ENCODE measurements around the gene PIP4K2A. TPM values are rescaled to one million over a fixed set of nuclear protein-coding genes. Genes with fewer than 3 reads are reported as not detected.

Gene PIP4K2A
- total RNA-seq, 1 experiment from 2014 or later: 20.2 TPM

DNA sequence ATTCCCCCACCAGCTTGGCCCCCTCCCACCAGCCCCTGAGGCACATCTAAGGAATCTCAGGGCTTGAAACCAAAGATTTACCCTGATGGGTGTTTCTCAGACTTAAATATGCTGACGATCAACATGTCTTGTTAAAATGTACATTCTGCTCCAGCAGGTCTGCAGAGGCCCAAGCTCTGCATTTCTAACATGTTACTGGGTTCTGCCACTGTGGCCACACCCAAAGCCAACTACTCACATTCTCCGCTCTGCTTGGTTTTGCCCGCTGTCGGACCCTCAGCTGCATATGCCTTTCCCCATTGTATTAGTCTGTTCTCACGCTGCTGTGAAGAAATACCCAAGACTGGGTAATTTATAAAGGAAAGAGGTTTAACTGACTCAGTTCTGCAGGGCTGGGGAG, 8.9 kb downstream of the PIP4K2A start:
- Histone ChIP-seq H3K79me2 (ENCODE audit: low read length) (peaks cover 100% of the 10 kb centered on the region), H3K27me3 (ENCODE audit: low read length) (no peaks in the 10 kb centered on the region), H3K4me1 (ENCODE audit: insufficient read depth, low read length) (no peaks in the 10 kb centered on the region), H2AFZ (ENCODE audit: low read length) (no peak overlapping the region), H3K9me3 (ENCODE audit: low read length) (no peaks in the 10 kb centered on the region), H4K20me1 (ENCODE audit: low read length) (0 out of 2 replicates have a peak, but pooled peaks cover 3% of the 10 kb centered on the region), H3K4me3 (ENCODE audit: low read length) (no peak overlapping the region), H3K36me3 (ENCODE audit: low read depth, low read length) (no peaks in the 10 kb centered on the region), H3F3A (ENCODE audit: low read length, unreplicated experiment) (no peaks in the 10 kb centered on the region), H3K27ac (ENCODE audit: low read length) (no peak overlapping the region), H3K9ac (ENCODE audit: low read length) (no peak overlapping the region), H3K9me2 (replicated peaks; ENCODE audit: low read length) (no peaks in the 10 kb centered on the region), H3K4me2 (ENCODE audit: low read length) (no peak overlapping the region)
- TF ChIP-seq EZH2phosphoT487 (IDR thresholded peaks at IDR 0.05; ENCODE audit: borderline replicate concordance, low read length) (no peak), EZH2 (IDR thresholded peaks at IDR 0.05; ENCODE audit: low read length, unreplicated experiment) (no peak)
- TF ChIP-seq, protein P1, sequence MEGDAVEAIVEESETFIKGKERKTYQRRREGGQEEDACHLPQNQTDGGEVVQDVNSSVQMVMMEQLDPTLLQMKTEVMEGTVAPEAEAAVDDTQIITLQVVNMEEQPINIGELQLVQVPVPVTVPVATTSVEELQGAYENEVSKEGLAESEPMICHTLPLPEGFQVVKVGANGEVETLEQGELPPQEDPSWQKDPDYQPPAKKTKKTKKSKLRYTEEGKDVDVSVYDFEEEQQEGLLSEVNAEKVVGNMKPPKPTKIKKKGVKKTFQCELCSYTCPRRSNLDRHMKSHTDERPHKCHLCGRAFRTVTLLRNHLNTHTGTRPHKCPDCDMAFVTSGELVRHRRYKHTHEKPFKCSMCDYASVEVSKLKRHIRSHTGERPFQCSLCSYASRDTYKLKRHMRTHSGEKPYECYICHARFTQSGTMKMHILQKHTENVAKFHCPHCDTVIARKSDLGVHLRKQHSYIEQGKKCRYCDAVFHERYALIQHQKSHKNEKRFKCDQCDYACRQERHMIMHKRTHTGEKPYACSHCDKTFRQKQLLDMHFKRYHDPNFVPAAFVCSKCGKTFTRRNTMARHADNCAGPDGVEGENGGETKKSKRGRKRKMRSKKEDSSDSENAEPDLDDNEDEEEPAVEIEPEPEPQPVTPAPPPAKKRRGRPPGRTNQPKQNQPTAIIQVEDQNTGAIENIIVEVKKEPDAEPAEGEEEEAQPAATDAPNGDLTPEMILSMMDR (conservative IDR thresholded peaks at IDR 0.05; ENCODE audit: low read depth, low read length): no peak
- CTCF ChIA-PET: no interaction called here
- POLR2A ChIA-PET (ENCODE audit: unreplicated experiment): no interaction called here
- ATAC-seq: no peak
- no peak for DNase-seq
- intact Hi-C loops (cut with micrococcal nuclease): no loop called here
- BruUV-seq (replicated peaks): no TSS peak

- no TSS peak for BruUV-seq (replicated peaks)
- intact Hi-C loops (cut with micrococcal nuclease): no loop called here
- Histone ChIP-seq H3K27ac (ENCODE audit: low read length) (no peak overlapping the region), H3K9me3 (ENCODE audit: low read length) (no peaks in the 10 kb centered on the region), H3K4me3 (ENCODE audit: low read length) (no peak overlapping the region), H3K27me3 (ENCODE audit: low read length) (no peaks in the 10 kb centered on the region), H3K9ac (ENCODE audit: low read length) (no peak overlapping the region), H3K4me1 (ENCODE audit: insufficient read depth, low read length) (no peaks in the 10 kb centered on the region), H3K4me2 (ENCODE audit: low read length) (no peak overlapping the region), H3F3A (ENCODE audit: low read length, unreplicated experiment) (no peaks in the 10 kb centered on the region), H3K79me2 (ENCODE audit: low read length) (peaks cover 100% of the 10 kb centered on the region), H3K36me3 (ENCODE audit: low read depth, low read length) (no peaks in the 10 kb centered on the region), H2AFZ (ENCODE audit: low read length) (no peak overlapping the region), H3K9me2 (replicated peaks; ENCODE audit: low read length) (no peaks in the 10 kb centered on the region), H4K20me1 (ENCODE audit: low read length) (0 out of 2 replicates have a peak, but pooled peaks cover 3% of the 10 kb centered on the region)
- ChIA-PET POLR2A (ENCODE audit: unreplicated experiment) (no interaction called here), CTCF (no interaction called here)
- no peak for TF ChIP-seq EZH2phosphoT487 (IDR thresholded peaks at IDR 0.05; ENCODE audit: borderline replicate concordance, low read length)
- TF ChIP-seq, protein P1 (conservative IDR thresholded peaks at IDR 0.05; ENCODE audit: low read depth, low read length): no peak
- ATAC-seq: no peak
- no peak for DNase-seq
Measured at GRCh38 chr10:22704942-22705341, 9.4 kb downstream of the PIP4K2A start.

- H3K4me3 ChIP-seq (ENCODE audit: low read length): no peak overlapping the region
- H3K9me3 ChIP-seq (ENCODE audit: low read length): no peaks in the 10 kb centered on the region
- intact Hi-C loops (cut with micrococcal nuclease): no loop called here
- no TSS peak for BruUV-seq (replicated peaks)
- no peaks in the 10 kb centered on the region for H3F3A ChIP-seq (ENCODE audit: low read length, unreplicated experiment)
- DNase-seq (no peak), ATAC-seq (no peak)
- no peak overlapping the region for H3K4me2 ChIP-seq (ENCODE audit: low read length)
- no peaks in the 10 kb centered on the region for H3K4me1 ChIP-seq (ENCODE audit: insufficient read depth, low read length)
- peaks cover 100% of the 10 kb centered on the region for H3K79me2 ChIP-seq (ENCODE audit: low read length)
- H2AFZ ChIP-seq (ENCODE audit: low read length): no peak overlapping the region
- H3K9me2 ChIP-seq (replicated peaks; ENCODE audit: low read length): no peaks in the 10 kb centered on the region
- H4K20me1 ChIP-seq (ENCODE audit: low read length): 0 out of 2 replicates have a peak, but pooled peaks cover 3% of the 10 kb centered on the region
- H3K27ac ChIP-seq (ENCODE audit: low read length): no peak overlapping the region
- H3K27me3 ChIP-seq (ENCODE audit: low read length): no peaks in the 10 kb centered on the region
- TF ChIP-seq, protein P1 (conservative IDR thresholded peaks at IDR 0.05; ENCODE audit: low read depth, low read length): no peak
- TF ChIP-seq EZH2phosphoT487 (IDR thresholded peaks at IDR 0.05; ENCODE audit: borderline replicate concordance, low read length) (no peak), EZH2 (IDR thresholded peaks at IDR 0.05; ENCODE audit: low read length, unreplicated experiment) (no peak)
- POLR2A ChIA-PET (ENCODE audit: unreplicated experiment): no interaction called here
- H3K36me3 ChIP-seq (ENCODE audit: low read depth, low read length): no peaks in the 10 kb centered on the region
- H3K9ac ChIP-seq (ENCODE audit: low read length): no peak overlapping the region
- CTCF ChIA-PET: no interaction called here
Measured at GRCh38 chr10:22704471-22704911, 9.9 kb downstream of the PIP4K2A start.

Data from PC-3 (cell line).